Measurements from ENCODE around the gene ZNF358. TPM values are rescaled to one million over a fixed set of nuclear protein-coding genes. Genes with fewer than 3 reads are reported as not detected.

The ZNF358 gene
- total RNA-seq (16.2 and 16.7 TPM in 2 replicates), polyA plus RNA-seq (24.0 and 26.8 TPM in 2 replicates), polyA minus RNA-seq (ENCODE audit: low replicate concordance) (111 and 148 TPM in 2 replicates)
- 36.5 and 37.6 TPM in 2 replicates for polyA plus RNA-seq (2012)

DNA sequence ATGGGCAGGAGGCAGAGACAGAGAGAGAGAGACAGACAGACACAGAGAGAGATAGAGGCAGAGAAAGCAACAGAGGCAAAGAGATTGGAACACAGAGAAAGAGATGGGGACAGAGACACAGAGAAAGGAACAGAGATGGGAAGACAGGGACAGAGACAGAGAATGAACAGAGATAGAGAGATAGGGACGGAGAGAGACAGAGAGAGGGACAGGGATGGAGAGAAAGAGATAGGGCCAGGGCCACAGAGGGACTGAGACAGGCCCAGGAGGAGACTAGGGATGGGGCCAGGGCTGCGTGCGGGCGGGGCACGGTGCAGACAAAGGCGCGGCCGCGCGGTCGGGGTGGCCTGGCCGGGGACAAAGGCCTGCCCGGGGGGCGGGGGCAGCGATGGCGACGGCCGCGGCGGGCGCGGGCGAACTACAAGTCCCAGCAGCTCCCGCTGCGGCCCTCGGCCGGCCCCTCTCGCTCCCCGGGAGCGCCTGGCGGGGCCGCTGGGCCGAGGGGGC lies at the start of gene ZNF358:
Gene ZNF358 (plus strand): TSS at position 459 of the 507 bp plus-strand sequence. CDS start 3,140 bp downstream, outside the sequence.
- H4K20me1 ChIP-seq (ENCODE audit: control insufficient read depth, extremely low read depth, insufficient read depth, low read length) = no peaks in the 10 kb centered on the region
- no peaks in the 10 kb centered on the region for H3K9me3 ChIP-seq (ENCODE audit: control insufficient read depth, insufficient read depth, low read depth, low read length)
- DNase-seq (ENCODE audit: low read depth in 2 of 2) = peak; percentile 67 to 71
- peak within 1 kb of the TSS; percentile 74 to 86 (median 78) for H3K4me3 ChIP-seq (replicated peaks in 1 of 4; ENCODE audit: control extremely low read depth in 1 of 4, insufficient read depth in 1 of 4, low read depth in 3 of 4, low read length in 4 of 4)
- no peaks in the 10 kb centered on the region for H3K27me3 ChIP-seq (ENCODE audit: control insufficient read depth, insufficient read depth, low read length)
- H3K36me3 ChIP-seq (ENCODE audit: control insufficient read depth, insufficient read depth, low read length) = peaks cover 4% of the 10 kb centered on the region
- peak within 1 kb of the TSS; percentile 84 for H3K4me2 ChIP-seq (ENCODE audit: extremely low read depth, insufficient read depth, low read length)
- H3K4me1 ChIP-seq (ENCODE audit: control insufficient read depth, extremely low read depth, insufficient read depth, low read length) = peaks cover 6% of the 10 kb centered on the region
- TF ChIP-seq, protein P1, sequence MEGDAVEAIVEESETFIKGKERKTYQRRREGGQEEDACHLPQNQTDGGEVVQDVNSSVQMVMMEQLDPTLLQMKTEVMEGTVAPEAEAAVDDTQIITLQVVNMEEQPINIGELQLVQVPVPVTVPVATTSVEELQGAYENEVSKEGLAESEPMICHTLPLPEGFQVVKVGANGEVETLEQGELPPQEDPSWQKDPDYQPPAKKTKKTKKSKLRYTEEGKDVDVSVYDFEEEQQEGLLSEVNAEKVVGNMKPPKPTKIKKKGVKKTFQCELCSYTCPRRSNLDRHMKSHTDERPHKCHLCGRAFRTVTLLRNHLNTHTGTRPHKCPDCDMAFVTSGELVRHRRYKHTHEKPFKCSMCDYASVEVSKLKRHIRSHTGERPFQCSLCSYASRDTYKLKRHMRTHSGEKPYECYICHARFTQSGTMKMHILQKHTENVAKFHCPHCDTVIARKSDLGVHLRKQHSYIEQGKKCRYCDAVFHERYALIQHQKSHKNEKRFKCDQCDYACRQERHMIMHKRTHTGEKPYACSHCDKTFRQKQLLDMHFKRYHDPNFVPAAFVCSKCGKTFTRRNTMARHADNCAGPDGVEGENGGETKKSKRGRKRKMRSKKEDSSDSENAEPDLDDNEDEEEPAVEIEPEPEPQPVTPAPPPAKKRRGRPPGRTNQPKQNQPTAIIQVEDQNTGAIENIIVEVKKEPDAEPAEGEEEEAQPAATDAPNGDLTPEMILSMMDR (conservative IDR thresholded peaks at IDR 0.05 in 1 of 2, IDR thresholded peaks at IDR 0.05 in 1 of 2; ENCODE audit: low read depth in 1 of 2, low read length in 2 of 2) = no peak
- TF ChIP-seq EZH2 (IDR thresholded peaks at IDR 0.05; ENCODE audit: low read length, missing control alignments) = no peak
- peak within 1 kb of the TSS; percentile 70 for H3K27ac ChIP-seq (ENCODE audit: insufficient read depth, low read length)
- H3K79me2 ChIP-seq (ENCODE audit: control insufficient read depth, insufficient read depth, low read length) = no peaks in the 10 kb centered on the region
- H2AFZ ChIP-seq (ENCODE audit: low read length) = peak within 1 kb of the TSS; percentile 98
- H3K9ac ChIP-seq (ENCODE audit: insufficient read depth, low read length) = peak within 1 kb of the TSS; percentile 66

DNA sequence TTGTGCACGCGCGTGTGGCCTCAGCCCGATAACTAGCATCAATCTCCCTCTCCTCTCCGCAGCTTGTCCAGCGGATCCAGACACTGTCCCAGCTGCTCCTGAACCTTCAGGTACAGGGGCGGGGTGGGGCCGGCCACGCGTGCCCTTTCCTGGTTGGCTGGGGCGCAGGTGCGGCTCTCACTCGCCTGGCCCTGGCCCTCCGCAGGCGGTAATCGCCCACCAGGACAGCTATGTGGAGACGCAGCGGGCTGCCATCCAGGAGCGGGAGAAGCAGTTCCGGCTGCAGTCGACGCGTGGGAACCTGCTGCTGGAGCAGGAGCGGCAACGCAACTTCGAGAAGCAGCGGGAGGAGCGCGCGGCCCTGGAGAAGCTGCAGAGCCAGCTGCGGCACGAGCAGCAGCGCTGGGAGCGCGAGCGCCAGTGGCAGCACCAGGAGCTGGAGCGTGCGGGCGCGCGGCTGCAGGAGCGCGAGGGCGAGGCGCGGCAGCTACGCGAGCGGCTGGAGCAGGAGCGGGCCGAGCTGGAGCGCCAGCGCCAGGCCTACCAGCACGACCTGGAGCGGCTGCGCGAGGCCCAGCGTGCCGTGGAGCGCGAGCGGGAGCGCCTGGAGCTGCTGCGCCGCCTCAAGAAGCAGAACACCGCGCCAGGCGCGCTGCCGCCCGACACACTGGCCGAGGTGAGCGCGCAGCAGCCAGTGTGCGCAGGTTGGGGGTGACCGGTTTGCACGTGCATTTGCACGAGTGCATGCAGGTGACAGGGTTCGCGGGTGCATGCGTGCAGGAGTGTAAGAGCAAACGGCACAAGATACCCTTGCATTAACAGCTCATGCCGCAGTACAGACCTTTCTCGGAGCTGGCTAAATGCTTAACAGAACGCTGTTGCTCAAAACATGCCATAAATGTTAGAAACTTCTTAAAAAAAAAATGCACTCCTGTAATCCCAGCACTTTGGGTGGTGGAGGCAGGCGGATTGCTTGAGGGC lies 48.6 kb upstream of the ZNF358 start:
- TF ChIP-seq, protein P1 (conservative IDR thresholded peaks at IDR 0.05 in 1 of 2, IDR thresholded peaks at IDR 0.05 in 1 of 2; ENCODE audit: low read depth in 1 of 2, low read length in 2 of 2) = no peak
- no peak for TF ChIP-seq EZH2 (IDR thresholded peaks at IDR 0.05; ENCODE audit: low read length, missing control alignments)
- no peak for DNase-seq (ENCODE audit: low read depth in 2 of 2)
- no peak overlapping the region for H3K9ac ChIP-seq (ENCODE audit: insufficient read depth, low read length)
- H3K36me3 ChIP-seq (ENCODE audit: control insufficient read depth, insufficient read depth, low read length) = peaks cover 4% of the 10 kb centered on the region
- H3K79me2 ChIP-seq (ENCODE audit: control insufficient read depth, insufficient read depth, low read length) = no peaks in the 10 kb centered on the region
- no peaks in the 10 kb centered on the region for H3K9me3 ChIP-seq (ENCODE audit: control insufficient read depth, insufficient read depth, low read depth, low read length)
- no peak overlapping the region for H2AFZ ChIP-seq (ENCODE audit: low read length)
- H3K27me3 ChIP-seq (ENCODE audit: control insufficient read depth, insufficient read depth, low read length) = no peaks in the 10 kb centered on the region
- no peak overlapping the region for H3K4me2 ChIP-seq (ENCODE audit: extremely low read depth, insufficient read depth, low read length)
- H3K4me3 ChIP-seq (replicated peaks in 1 of 4; ENCODE audit: control extremely low read depth in 1 of 4, insufficient read depth in 1 of 4, low read depth in 3 of 4, low read length in 4 of 4) = no peak overlapping the region
- no peak overlapping the region for H3K27ac ChIP-seq (ENCODE audit: insufficient read depth, low read length)
- no peaks in the 10 kb centered on the region for H3K4me1 ChIP-seq (ENCODE audit: control insufficient read depth, extremely low read depth, insufficient read depth, low read length)
- H4K20me1 ChIP-seq (ENCODE audit: control insufficient read depth, extremely low read depth, insufficient read depth, low read length) = no peaks in the 10 kb centered on the region

- Histone ChIP-seq H3K4me1 (ENCODE audit: control insufficient read depth, extremely low read depth, insufficient read depth, low read length) (no peaks in the 10 kb centered on the region), H4K20me1 (ENCODE audit: control insufficient read depth, extremely low read depth, insufficient read depth, low read length) (no peaks in the 10 kb centered on the region), H3K79me2 (ENCODE audit: control insufficient read depth, insufficient read depth, low read length) (no peaks in the 10 kb centered on the region), H3K27ac (ENCODE audit: insufficient read depth, low read length) (no peak overlapping the region), H2AFZ (ENCODE audit: low read length) (no peak overlapping the region), H3K9ac (ENCODE audit: insufficient read depth, low read length) (no peak overlapping the region), H3K4me3 (replicated peaks in 1 of 4; ENCODE audit: control extremely low read depth in 1 of 4, insufficient read depth in 1 of 4, low read depth in 3 of 4, low read length in 4 of 4) (no peak overlapping the region), H3K9me3 (ENCODE audit: control insufficient read depth, insufficient read depth, low read depth, low read length) (no peaks in the 10 kb centered on the region), H3K36me3 (ENCODE audit: control insufficient read depth, insufficient read depth, low read length) (peaks cover 4% of the 10 kb centered on the region), H3K4me2 (ENCODE audit: extremely low read depth, insufficient read depth, low read length) (no peak overlapping the region), H3K27me3 (ENCODE audit: control insufficient read depth, insufficient read depth, low read length) (no peaks in the 10 kb centered on the region)
- no peak for DNase-seq (ENCODE audit: low read depth in 2 of 2)
- no peak for TF ChIP-seq EZH2 (IDR thresholded peaks at IDR 0.05; ENCODE audit: low read length, missing control alignments)
- TF ChIP-seq, protein P1 (conservative IDR thresholded peaks at IDR 0.05 in 1 of 2, IDR thresholded peaks at IDR 0.05 in 1 of 2; ENCODE audit: low read depth in 1 of 2, low read length in 2 of 2) = no peak
Observed at GRCh38 chr19:7468840-7469239, 47.1 kb upstream of the ZNF358 start.

Data from fibroblast of lung (primary cell).